SHP77 treated with DMSO at 0.1 percent for 48 hours (cell line): ENCODE data around the gene FAM110D.

Experiments used
- DNase-seq: peaks from one replicate; lab custom pipeline; 2025; lab: John Stamatoyannopoulos, UW

FAM110D gene

DNA sequence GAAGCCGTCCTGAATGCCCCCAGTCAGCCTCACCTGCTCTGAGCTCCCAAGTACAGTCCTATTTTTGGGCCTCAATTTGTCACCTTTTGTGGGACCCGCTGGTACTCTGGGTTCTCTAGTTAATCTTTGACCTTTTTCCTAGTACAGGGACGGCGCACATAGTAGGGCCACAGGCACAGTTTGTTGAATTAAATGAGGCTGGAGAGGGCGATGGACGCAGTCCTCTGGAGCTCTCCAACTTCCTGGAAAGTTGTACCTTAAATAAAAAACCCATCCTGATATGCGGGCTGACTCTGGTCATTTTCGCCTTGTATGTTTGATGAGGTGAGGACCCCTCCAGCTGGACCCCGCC is 4.8 kb downstream of the FAM110D start:
- DNase-seq = no peak

DNA sequence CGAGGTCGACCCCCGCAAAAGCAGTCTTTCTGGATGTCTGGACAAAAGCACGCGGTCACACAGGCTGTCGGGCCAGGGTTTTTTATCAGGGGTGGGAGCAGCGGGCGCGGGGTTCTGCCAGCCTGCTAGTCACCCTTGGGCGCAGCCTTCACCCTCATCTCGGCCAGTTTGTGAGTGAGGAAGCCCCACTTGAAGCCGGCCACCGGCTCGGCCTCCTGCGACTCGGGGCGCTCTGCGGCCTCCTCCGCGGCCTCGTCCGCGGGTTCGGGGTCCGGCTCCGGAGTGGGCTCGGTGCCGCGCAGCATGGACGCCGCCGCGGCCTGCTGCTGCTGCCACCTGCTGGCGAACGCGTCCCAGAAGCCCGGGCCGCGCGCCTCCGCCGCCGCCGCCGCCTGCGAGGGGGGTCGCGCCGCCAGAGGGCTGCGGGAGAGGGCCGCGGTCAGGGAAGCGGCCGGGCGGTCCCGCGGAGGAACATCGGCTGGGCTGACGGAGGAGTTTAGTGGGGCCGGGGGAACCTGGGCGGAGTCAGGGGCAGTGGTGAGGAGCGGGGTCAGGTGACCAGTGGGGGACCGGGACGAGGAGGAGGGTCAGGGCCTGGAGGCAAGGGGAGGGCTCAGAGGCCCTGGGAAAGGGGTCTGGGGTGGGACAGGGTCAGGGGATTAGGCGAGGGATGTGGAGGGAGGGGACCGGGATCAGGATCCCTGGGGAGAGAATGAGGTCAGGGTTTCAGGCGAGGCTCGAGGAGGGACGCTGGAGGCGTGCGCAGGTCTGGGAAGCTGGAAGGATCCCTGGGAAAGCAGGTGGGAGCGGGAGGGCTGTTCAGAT is 5.4 kb downstream of the FAM110D start:
- DNase-seq = no peak

DNA sequence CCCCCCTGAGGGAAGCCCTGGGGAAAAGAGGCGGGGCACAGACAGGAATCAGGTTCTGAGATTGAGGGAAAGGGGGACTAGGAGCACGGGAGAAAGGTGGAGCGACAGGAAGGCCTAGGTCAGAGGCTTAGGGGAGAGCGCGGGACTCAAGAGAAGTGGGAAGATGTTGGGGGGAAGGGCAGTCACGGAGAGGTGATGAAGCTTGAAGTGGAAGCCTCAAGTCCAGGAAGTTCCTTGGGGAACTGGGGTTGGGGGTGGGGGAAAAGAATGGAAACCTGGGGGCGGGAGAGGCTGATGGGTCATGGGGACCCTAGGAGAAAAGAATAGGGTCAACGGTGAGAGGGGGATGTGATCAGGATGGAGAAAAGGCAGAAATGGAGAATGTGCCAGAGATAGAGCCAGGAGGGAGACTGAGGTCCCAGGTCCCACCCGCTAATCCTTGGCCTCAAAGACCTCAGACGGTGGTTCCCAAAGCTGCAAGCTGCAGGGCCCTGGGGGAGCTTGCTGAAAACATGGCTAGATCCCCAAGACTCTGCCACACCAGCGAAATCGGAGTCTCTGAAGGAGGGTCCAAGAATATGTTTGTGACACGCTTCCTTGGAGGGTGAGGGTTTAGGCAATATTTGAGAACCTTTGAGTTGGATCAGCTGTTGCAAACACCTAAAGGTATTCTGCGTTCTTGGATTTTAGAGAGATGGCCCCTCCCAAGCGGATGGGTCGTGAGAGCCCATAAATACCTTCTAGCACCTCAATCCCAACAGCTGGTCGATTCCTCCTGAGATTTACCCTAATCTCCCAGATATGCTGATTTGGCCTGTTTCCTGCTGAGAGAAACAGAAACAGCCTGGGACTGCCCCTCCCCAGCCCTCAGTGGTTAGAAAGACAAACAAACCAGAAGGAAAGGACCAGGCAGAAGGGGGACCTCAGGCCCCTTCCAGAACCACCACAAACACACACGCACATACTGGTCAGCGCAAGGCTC is 6.3 kb downstream of the FAM110D start:
- no peak for DNase-seq

DNA sequence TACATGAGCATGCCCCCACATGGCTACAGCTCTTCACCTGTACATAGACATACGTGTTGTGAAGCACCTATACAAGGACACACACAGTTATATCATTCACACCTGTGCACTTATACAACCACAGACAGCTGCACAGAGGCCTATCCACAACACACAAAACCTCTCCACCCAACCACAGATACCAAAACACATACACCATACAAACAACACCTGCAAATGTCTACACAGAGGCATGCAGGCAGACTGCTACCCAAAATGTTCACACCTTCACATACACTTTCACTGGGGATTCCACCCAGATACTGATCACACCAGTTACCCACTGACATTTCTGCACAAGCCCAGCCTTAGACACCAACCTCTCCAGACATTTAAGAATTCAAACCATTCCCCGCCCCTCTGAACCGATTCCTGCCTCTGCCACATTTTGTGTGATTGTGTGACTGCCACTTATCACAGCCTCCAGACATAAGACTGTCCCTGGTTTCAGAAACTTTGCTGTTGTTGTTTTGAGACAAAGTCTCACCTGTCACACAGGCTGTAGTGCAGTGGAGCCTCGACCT is 7.9 kb downstream of the FAM110D start:
- no peak for DNase-seq

DNA sequence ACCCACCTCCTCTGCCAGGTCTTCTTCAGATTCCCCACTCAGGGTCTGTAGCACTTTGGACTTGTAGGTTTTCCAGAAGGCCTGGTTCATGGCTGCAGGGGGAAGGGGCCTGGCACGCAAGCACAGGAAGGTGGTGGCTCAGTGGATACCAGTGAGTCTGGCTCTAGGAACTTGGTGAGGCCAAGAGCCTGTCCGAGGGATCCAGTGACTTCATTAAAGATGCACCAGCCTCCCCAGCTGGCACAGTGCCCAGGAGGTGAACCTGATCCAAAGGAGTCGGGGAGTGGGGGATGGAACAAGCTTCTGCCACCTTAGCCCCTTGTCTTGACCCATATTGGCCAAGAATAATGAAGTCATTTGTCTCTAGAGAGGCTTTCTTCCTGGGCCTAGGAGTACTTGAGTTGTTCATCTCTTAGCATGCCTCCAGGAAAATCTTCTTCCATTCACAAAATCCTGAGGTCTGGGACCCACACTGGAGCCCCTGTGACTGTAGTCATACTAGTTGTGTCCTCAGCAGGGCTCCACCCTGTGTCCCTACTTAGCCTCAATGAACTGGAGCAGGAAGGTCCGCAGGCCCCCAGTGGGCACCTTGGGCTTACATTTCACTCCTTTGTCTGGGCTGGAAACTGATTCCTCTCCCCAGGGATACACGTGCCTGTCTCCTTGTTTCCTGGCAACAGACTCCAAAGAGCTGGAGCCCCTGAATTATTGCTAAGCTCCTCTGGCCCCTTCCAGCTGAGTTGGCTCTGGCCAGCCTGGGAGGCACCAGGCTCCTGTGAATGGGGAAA is 9.7 kb downstream of the FAM110D start, which contains the start of gene C1orf232:
Gene C1orf232 (minus strand): TSS at position 554 of the 788 bp plus-strand sequence. CDS start 464 bp downstream, at position 90.
- DNase-seq = no peak

DNA sequence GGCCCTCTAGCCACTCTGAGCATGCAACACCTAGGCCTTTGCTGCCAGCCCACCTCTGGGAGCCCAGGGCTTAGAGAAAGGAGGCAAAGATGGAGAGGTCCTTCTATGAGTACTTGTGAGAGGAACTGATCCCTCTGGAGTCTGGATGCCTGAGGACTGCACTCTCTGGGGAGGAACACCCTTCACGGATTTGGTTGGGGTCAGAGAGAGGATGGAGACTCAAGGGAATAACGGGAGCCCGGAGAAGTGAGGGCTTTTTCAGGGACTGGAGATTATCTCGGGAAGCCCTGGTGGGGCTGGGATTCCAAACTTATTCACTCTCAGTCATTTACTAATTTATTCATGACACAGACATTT is 10.3 kb downstream of the FAM110D start:
- no peak for DNase-seq

DNA sequence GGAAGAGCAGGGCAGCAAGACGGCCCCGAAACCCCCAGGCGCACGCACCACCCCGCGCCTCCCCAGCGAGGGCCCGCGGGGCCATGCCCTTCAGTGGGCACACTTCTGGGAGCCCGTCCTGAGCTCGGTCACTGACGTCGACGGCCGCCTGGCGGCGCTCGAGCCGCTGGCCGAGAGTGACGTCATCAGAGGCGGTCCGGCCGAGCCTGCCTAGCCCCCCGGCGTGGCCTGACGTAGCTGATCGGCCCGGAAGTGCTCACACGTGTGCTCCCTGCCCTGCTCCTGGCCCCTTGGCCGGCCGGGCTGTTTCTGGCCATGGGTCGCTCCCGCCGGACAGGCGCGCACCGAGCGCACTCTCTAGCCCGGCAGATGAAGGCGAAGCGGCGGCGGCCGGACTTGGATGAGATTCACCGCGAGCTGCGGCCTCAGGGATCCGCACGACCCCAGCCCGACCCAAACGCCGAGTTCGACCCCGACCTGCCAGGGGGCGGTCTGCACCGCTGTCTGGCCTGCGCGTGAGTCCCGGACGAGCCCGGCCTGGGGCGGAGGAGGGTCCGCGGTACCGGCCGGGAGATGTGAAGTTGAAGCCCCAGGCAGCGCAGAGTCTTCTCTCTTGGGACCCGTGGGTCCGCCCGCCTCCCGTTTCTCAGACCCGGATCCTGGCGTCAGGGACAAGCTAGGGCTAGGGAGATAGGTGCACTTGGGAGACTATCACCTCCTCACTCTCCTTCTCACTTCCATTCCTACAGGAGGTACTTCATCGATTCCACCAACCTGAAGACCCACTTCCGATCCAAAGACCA is 11.0 kb downstream of the FAM110D start, which contains the start of gene ZNF593:
Gene ZNF593 (plus strand): TSS at position 240 of the 803 bp plus-strand sequence. CDS start 76 bp downstream, at position 316.
- DNase-seq = peak; percentile 67

DNA sequence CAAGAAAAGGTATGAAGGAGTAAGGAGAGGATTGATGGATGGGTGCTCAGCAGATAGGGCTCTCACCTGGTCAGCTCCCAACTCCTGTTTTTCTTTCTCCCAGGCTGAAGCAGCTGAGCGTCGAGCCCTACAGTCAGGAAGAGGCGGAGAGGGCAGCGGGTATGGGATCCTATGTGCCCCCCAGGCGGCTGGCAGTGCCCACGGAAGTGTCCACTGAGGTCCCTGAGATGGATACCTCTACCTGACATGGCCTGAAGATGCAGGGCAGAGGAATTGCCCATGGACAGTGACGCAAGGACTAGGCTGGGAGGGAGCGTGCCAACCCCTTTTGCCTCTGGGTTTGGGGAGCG is 11.6 kb downstream of the FAM110D start:
- no peak for DNase-seq

DNA sequence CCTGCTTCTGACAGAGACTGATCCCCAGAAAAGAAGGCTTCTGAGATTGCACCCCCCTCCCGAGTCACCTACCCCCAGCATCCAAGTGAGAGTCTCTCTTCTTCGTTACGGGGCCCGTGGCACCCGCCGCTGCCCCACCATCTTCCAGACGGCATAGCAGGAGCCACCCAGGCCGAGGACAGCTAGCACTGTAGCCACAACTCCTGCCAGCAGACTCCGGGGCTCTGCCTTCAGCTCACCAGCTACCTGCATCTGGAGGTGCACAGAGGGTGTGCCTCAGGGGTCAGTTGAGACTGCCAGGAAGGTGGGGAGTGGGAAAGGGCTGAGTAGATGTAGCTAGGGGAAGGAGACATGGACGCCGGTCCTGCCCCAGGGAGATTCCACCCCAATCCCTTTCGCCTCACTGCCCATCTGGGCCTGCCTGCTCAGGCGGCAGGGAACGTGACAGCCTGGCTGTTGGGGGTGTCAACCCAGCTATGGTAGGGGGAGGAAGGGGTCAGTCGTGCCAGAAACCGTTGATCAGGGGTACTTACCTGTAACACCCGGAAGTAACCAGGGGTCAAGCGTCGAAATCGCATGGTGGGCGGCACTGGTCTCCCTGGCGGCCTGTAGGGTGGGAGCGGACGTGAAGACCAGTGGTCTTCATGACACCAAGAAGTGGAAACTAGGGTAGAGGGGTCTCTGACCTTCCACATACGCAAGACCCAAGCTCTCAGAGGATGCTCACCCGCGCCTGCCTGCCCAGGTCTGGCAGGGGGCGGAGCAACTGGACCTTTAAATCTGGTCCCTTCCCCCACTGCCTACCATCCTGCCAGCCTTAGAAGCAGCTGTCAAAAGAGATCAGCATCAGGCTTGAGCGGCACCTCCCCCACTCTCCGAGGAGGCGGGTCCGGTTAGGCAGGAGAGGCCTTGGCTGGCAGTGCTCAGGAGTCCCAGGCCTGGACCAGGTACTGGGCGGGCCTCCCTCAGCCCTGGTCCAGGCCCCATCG is 12.5 kb downstream of the FAM110D start, which contains the start of gene ZNF593OS:
Gene ZNF593OS (minus strand): TSS at position 749 of the 989 bp plus-strand sequence. CDS start 171 bp downstream, at position 578.
- DNase-seq = no peak

DNA sequence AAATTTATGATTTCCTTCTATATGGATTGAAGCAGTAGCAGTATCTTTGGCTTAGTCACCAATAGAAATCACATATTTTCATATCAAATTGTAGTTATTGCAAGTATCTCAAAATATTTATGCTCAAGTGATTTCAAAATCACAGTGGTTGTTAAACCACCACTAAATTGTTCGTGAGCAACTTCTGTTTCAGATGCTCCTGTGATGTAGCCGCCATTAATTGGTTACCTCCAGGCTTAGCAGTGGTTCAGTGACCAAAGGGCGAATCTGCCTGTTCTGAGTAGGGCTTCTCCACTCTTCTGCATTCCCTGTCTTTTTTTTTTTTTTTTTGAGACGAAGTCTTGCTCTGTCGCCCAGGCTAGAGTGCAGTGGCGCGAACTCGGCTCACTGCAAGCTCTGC is 16.5 kb downstream of the FAM110D start:
- DNase-seq = no peak

DNA sequence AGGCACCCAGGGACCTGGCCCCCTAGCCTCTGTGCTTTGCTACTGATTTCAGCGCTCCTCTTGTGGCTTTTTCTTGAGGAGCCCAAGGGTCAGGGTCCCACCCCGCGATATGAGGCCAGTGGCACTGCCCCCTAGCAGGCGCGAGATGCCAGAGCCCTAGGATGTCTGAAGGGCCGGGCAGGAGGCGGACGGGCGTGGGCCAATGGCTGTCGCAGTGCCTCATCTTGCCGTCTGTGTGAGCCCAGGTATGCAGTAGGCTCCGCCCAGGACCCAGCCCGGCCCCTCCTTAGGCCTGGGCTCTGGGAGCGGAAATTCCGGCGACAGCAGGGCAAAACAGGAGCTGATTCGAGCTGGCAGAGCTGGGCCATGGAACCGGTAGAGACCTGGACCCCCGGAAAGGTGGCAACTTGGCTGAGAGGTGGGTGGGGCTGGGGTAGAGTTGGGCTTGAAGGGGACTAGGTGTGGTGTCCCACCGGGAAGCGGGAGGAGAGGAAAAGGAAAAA is 18.4 kb downstream of the FAM110D start, which contains the start of gene CNKSR1:
Gene CNKSR1 (plus strand): TSS at position 310 of the 503 bp plus-strand sequence. CDS start 57 bp downstream, at position 367.
- no peak for DNase-seq

DNA sequence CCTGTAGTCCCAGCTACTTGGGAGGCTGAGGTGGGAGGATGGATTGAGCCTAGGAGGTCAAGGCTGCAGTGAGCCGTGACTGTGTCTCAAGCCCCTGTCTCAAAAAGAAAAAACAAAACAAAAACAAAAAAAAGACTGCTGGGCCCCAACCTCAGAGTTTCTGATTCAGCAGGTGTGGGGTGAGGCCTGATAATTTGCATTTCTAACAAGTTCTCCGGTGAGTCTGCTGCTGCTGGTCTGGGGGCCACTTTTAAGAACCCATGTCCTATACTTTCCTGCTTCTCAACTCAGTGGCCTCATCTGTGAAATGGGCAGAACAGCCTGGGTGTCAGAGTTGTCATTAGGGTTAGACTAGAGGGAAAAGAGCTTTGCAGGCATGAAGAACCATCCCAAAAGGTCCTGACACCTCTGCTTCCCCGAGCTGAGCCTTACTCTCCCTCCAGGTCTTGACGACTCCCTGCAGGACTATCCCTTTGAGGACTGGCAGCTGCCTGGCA is 21.2 kb downstream of the FAM110D start:
- DNase-seq = no peak

DNA sequence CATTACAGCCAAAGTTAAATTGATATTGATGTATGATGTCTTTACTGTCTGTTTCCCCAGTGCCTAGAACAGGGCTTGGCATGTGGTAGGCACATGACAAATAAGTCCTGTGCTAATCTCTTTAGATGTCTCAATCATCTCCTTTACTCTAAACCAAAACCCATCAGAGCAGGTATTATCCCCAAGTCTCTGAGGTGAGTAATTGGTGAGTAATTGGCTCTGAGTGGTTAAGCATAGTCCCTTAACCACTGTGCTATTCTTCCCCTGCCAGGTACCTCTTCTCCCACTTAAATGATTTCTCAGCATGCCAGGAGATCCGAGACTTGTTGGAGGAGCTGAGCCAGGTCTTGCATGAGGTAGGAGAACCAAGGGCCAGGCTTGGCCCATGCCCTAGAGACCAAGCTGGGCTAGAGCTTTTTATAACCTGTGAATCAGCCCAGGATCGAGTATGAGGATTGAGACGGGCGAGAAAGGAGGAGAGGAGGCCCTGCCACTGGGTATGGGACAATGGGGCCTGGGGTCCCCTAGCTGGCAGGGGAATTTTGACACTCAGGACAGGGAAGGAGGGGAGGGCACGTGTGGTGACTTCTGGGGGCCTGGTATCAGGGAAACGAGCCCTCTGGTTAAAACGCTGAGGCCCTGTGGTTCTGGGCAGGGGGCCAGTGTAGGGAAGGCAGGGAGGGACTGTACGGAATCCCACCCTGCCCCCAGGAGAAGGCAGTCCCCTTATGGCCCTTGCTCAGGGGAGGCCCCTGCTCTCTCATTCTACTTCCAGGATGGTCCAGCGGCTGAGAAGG is 22.9 kb downstream of the FAM110D start:
- DNase-seq = no peak

DNA sequence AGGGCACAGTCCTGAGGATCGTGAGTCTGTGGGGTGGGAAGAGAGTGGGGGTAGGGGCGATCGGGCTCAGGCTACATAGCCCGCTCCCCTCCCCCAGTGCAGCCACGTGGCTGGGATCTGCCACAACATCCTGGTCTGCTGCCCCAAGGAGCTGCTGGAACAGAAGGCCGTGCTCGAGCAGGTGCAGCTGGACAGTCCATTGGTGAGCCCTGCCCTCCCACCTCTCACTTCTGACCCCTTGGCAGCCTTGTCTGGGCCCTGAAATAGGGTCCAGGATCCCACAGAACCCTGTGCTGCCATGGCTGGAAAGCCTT is 23.5 kb downstream of the FAM110D start:
- no peak for DNase-seq

DNA sequence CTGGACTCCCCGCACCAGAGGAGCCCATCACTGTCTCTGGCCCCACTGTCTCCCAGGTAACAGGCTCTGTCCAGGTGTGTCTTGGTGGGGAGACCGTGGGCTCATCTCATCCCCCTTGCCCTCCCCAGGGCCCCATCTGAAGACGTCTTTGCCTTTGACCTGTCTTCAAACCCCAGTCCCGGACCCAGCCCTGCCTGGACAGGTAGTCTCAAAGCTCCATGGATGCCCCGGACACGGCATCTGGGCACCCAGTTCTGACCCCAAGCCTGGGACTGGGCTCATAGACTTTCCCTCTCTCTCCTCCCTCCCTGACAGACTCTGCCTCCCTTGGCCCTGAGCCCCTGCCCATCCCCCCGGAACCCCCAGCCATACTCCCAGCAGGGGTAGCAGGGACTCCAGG is 25.2 kb downstream of the FAM110D start:
- no peak for DNase-seq

DNA sequence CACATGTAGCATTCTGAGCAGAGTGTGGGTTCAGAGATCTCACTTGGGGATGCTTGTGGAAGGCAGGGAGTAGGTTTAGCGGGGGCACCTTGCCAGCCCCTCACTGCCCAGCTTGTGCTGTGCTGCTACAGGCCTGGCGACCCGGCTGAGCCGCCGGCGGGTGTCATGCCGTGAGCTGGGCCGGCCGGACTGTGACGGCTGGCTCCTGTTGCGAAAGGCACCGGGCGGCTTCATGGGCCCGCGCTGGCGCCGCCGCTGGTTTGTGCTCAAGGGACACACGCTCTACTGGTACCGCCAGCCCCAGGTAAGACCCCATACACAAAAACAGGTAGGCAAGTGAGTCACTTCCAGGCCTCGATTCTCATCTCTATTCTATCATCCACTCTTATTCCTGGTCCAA is 26.0 kb downstream of the FAM110D start:
- no peak for DNase-seq

DNA sequence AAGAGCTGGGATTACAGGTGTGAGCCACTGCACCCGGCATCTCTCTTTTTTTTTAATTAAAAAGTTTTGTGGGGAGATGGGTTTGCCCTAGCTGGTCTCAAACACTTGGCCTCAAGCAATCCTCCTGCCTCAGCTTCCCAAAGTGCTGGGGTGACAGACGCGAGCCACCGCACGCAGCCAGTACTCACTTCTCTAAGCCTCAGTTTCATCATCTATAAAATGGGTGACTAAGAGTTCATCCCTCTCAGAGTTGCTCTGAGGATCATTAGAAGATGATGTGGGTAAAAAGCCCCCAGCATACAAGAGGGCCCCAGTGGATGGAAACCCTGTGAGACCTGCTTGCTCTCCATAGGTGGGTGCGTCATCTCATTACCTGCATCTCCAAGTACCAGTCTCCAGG is 29.0 kb downstream of the FAM110D start:
- no peak for DNase-seq

DNA sequence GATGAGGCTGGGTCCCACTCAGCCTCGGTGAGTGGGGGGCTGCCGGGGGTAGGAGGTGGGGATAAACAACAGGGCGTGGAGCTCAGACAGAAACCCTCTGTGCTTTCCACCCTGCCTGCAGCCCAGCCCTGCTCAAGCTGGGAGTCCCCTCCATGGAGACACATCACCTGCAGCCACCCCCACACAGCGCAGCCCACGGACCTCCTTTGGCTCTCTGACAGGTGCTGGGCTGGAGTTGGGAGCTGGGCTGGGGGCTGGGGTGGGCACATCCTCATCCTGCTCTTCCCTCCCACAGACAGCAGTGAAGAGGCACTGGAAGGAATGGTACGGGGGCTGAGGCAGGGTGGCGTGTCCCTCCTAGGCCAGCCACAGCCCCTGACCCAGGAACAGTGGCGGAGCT is 29.6 kb downstream of the FAM110D start:
- no peak for DNase-seq
